Right lobe of liver (tissue), 4 donors: ENCODE data around the gene KLF4.

Experiments used
- CTCF ChIP-seq, 4 donors: fragments of 200-600 bp in 3 of 4; fragments of 450-650 bp in 1 of 4; IDR thresholded peaks; one replicate each; pipeline versions ENCODE4 v1.5.1 to v1.8.0; 2016 to 2022; ENCODE audit warnings: antibody characterized with exemption in 4 of 4, mild to moderate bottlenecking in 2 of 4
- POLR2A ChIP-seq: fragments of 450-650 bp; IDR thresholded peaks from one replicate; pipeline ENCODE4 v1.6.1; 2017; ENCODE audit warnings: antibody characterized with exemption, mild to moderate bottlenecking
- donor health status: DM: no; HTN: no; CAD: no.
- donor health status: DM: no; HTN: no; CAD: no.
- donor health status: DM: no; HTN: yes; CAD: no.

GRCh38 chr9:107446491-107446890, 43.1 kb downstream of the KLF4 start:
- TF ChIP-seq CTCF (IDR thresholded peaks at IDR 0.05) (no peak), POLR2A (no peak)
